ENCODE results near the gene ZNF747. TPM values are rescaled to one million over a fixed set of nuclear protein-coding genes. Genes with fewer than 3 reads are reported as not detected.

ZNF747 gene
- total RNA-seq, 2 donors from 2014 or later = 16.8 to 18.3 TPM

DNA sequence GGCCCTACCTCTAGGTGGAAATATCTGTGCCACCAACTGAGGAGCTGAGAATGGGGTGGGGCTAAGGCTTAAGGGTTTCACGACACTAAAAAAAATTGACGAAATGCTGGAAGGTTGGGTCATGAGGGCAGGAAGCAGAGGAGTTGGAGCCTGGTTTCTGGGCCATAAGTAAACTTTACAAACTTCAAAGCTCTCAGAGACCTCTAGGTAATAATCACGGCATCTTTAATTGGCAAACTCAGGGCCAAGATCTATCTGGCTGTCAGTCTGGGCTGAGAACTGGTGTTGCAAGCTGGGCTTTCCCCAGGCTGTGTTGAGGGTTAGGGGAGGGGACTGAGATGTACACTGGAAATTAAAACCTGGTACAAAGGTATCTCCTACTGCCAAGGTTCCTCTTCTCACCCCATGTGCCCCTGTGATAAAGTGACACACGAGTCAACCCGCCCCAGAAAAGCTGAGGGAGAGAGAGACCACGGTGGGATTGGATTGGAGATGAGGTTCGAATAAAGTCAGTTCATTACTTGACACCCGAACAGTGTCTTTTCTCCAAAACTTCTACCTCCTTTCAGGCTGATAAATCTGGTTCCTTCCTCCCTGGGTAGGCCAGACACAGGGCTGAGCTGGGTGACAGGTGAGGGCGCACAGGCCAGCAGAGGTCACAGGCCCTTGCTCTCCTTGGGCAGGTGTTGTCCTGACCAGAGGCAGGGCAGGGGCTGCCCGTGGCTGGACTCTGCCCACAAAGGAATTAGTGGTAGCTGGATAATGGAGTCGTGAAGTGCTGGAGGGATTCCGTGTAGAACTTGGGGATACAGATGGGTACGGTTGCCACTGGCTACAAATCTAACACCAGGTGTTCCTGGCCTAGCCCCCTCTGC is 4.3 kb downstream of the ZNF747 start:
- ATAC-seq (ENCODE audit: insufficient number of reproducible peaks, low FRiP score, low read depth) (no peak), DNase-seq (ENCODE audit: low spot score) (no peak)
- Histone ChIP-seq H3K4me1 (ENCODE audit: control insufficient read depth in 1 of 2, low read depth in 2 of 2) (peaks cover 12 to 31% of the 10 kb centered on the region in 2 donors), H3K27me3 (replicated peaks; ENCODE audit: insufficient read depth) (no peaks in the 10 kb centered on the region), H3K4me3 (no peak overlapping the region), H3K27ac (no peak overlapping the region), H3K36me3 (peaks cover 9% of the 10 kb centered on the region), H3K9me3 (no peaks in the 10 kb centered on the region)
- TF ChIP-seq, protein P1, sequence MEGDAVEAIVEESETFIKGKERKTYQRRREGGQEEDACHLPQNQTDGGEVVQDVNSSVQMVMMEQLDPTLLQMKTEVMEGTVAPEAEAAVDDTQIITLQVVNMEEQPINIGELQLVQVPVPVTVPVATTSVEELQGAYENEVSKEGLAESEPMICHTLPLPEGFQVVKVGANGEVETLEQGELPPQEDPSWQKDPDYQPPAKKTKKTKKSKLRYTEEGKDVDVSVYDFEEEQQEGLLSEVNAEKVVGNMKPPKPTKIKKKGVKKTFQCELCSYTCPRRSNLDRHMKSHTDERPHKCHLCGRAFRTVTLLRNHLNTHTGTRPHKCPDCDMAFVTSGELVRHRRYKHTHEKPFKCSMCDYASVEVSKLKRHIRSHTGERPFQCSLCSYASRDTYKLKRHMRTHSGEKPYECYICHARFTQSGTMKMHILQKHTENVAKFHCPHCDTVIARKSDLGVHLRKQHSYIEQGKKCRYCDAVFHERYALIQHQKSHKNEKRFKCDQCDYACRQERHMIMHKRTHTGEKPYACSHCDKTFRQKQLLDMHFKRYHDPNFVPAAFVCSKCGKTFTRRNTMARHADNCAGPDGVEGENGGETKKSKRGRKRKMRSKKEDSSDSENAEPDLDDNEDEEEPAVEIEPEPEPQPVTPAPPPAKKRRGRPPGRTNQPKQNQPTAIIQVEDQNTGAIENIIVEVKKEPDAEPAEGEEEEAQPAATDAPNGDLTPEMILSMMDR (IDR thresholded peaks at IDR 0.05) = no peak

DNA sequence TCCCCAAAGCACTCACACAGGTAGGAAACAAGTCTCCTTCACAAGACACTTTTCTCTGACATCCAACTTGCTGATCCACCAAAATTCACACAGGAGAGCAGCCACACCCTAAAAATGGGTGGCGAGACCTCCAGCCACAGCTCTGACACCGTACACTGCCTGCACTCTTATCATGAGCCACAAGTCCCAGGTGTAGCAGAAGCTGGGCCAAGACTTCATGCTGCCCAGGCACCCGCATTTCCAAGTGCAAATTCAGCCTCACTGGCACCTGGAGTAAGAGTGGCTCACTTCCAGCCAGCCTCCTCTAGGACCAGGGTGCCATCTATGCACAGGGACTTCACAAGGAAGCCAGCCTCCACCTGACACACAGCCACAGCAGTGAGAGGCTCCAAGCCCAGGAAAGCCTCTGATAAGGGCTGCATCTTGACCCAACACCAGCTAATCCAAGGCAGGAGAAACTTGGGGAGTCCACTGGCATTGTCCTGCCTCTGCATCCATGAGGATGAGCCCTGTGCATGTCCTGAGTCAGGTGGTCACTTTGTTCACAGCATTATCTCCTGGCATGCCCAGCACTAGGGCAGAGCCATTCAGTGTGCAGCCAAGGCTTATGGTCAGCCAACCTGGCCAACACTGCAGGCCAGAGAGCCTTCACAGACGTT is 5.7 kb downstream of the ZNF747 start:
- no peak overlapping the region for H3K27ac ChIP-seq
- H3K27me3 ChIP-seq (replicated peaks; ENCODE audit: insufficient read depth) = no peaks in the 10 kb centered on the region
- H3K36me3 ChIP-seq = peaks cover 9% of the 10 kb centered on the region
- no peak overlapping the region for H3K4me3 ChIP-seq
- H3K4me1 ChIP-seq (ENCODE audit: control insufficient read depth in 1 of 2, low read depth in 2 of 2) = peaks cover 11 to 30% of the 10 kb centered on the region in 2 donors
- TF ChIP-seq, protein P1 (IDR thresholded peaks at IDR 0.05) = no peak
- DNase-seq (ENCODE audit: low spot score) (no peak), ATAC-seq (ENCODE audit: insufficient number of reproducible peaks, low FRiP score, low read depth) (no peak)
- H3K9me3 ChIP-seq = no peaks in the 10 kb centered on the region

DNA sequence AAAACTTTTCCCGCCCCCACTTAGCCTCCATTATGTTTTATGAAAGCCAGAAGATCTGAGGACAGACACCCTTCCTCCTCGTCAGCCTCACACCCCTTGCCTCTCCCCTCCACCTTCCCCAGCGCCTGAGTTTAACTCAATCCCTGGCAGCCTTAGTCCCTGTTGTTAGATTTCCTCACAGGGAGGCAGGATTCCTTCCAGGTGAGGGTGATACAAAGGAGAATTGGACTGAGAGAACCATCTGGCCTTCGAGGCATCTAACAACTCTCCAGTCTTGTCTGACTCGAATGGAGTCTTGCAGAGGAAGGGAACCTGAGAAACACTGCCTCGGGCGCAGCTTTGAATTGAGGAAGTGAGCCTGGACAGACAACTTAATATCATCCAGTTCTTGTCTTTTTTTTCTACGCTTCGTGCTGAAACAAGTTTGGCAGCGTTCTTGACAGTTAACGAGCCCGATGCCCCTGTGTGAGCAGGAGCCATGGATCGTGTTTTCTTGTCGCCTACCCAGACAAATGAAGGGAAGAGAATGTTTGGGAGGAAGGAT is 7.0 kb downstream of the ZNF747 start:
- H3K4me1 ChIP-seq (ENCODE audit: control insufficient read depth in 1 of 2, low read depth in 2 of 2) = peaks cover 4 to 18% of the 10 kb centered on the region in 2 donors
- H3K36me3 ChIP-seq = peaks cover 8% of the 10 kb centered on the region
- H3K27ac ChIP-seq = peak overlapping the region; percentile 81 to 99
- H3K27me3 ChIP-seq (replicated peaks; ENCODE audit: insufficient read depth) = no peaks in the 10 kb centered on the region
- TF ChIP-seq, protein P1 (IDR thresholded peaks at IDR 0.05) = no peak
- no peaks in the 10 kb centered on the region for H3K9me3 ChIP-seq
- H3K4me3 ChIP-seq = peak overlapping the region; percentile 98
- DNase-seq (ENCODE audit: low spot score) = no peak
- no peak for ATAC-seq (ENCODE audit: insufficient number of reproducible peaks, low FRiP score, low read depth)

DNA sequence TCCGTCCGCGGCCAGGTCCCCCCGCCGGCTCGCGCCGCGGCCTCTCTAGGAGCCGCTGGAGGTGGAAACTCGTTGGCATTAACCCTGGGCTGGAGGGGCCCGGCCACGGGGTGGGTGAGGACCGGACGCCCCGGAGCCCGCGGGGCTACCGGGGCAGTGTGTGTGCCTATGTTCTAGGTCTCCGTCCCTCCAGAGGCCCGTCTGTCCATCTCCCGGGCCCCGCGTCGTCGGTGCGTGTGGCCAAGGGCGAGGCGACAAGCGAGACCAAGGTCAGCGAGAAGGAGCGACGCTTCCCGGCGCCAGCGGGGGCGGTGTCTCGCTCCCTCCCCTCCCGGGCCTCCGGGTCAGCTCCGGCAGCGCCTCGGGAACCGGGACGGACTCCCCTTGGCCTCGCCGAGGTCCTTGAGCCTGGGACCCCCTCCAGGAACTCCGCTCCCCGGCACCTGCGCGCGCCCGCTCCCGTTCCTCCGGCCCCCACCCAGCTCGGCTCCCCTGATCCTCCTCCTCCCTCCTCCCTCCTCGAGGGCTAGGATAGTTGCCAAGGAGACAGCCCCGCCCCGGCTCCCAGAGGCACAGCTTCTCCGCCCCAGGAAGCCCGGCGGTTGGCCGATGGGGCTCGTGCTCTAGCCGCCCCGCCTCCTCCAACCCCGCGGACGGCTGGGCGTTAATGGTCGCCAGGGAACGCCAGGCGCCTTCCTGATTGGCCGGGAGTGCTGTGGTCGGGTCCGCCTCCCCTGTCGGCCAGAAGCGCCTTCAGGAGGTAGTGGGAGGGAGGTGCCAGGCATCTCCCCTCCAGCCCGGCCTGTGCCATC is 7.6 kb downstream of the ZNF747 start:
- H3K4me3 ChIP-seq = peak overlapping the region; percentile 98
- H3K4me1 ChIP-seq (ENCODE audit: control insufficient read depth in 1 of 2, low read depth in 2 of 2) = peaks cover 4 to 18% of the 10 kb centered on the region in 2 donors
- H3K9me3 ChIP-seq = no peaks in the 10 kb centered on the region
- H3K27me3 ChIP-seq (replicated peaks; ENCODE audit: insufficient read depth) = no peaks in the 10 kb centered on the region
- DNase-seq (ENCODE audit: low spot score) (peak; percentile 94), ATAC-seq (ENCODE audit: insufficient number of reproducible peaks, low FRiP score, low read depth) (peak; percentile 87)
- H3K36me3 ChIP-seq = peaks cover 3% of the 10 kb centered on the region
- H3K27ac ChIP-seq = peak overlapping the region; percentile 93 to 99
- TF ChIP-seq, protein P1 (IDR thresholded peaks at IDR 0.05) = peak; percentile 39

Data from thoracic aorta (tissue), 2 donors.